GM18499 (cell line): ENCODE results near the gene TGFB3.

Experiments
- ATAC-seq: cut with Tn5 transposase; IDR thresholded peaks from one replicate; pipeline ENCODE4 v1.9.1; 2021; ENCODE audit warnings: moderate number of reproducible peaks; ENCODE audit not compliant: insufficient read depth, unreplicated experiment

The TGFB3 gene

DNA sequence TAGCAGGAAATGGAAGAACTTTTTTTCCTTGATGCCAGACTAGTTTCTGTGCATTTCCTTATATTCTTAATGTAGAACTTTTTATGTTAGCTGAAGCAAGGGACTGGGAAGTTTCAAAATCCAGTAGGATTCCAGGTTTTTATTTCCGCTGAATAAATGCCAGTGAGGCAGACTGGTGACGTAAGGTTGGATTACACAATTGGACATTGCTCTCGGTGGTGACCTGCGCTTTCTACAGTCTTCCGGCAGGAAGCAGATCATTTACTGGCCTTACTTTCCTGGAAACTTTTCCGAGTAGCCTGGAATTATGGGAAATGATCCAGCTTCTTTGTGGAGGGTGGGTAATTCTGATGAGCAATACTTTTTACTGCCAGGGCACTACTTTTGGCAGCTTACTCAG, 7.3 kb upstream of the TGFB3 start:
- ATAC-seq, result no peak

- ATAC-seq, result no peak
Measured at GRCh38 chr14:75987201-75987970, 5.6 kb upstream of the TGFB3 start.

- no peak for ATAC-seq
Measured at GRCh38 chr14:75986439-75986765, 4.6 kb upstream of the TGFB3 start.

GRCh38 chr14:75985618-75986438, 4.0 kb upstream of the TGFB3 start, which contains the start of gene IFT43:
Gene IFT43, plus strand, starts transcription at chr14:75985763. Its CDS starts 24 bp downstream, at chr14:75985787.
- no peak for ATAC-seq

DNA sequence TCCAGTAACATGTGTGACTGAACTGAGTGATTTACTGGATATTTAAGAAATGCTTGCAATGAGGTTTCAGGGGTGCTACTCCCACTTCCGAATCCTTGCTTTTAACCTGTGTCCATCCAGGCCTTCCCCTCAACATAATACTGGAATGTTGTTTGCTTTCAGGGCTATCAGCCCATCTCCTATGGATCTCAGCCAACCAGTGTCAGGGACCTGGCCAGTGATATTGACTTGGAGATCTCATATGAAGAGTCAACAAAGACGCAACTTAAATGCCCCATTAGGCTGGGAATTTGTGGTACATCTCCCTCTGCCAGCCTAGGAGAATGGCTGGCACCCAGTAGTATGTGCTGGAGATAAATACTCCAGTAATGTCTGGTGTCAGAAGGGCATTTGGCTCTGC, 2.9 kb upstream of the TGFB3 start:
- ATAC-seq, result no peak

- ATAC-seq, result no peak
Measured at GRCh38 chr14:75983019-75983358, 1.2 kb upstream of the TGFB3 start.

- no peak for ATAC-seq
Measured at GRCh38 chr14:75982266-75983018, 647 bp upstream of the TGFB3 start.

GRCh38 chr14:75980856-75981255, 939 bp downstream of the TGFB3 start:
- ATAC-seq, result no peak

GRCh38 chr14:75979648-75980565, 1.9 kb downstream of the TGFB3 start:
- ATAC-seq, result no peak

DNA sequence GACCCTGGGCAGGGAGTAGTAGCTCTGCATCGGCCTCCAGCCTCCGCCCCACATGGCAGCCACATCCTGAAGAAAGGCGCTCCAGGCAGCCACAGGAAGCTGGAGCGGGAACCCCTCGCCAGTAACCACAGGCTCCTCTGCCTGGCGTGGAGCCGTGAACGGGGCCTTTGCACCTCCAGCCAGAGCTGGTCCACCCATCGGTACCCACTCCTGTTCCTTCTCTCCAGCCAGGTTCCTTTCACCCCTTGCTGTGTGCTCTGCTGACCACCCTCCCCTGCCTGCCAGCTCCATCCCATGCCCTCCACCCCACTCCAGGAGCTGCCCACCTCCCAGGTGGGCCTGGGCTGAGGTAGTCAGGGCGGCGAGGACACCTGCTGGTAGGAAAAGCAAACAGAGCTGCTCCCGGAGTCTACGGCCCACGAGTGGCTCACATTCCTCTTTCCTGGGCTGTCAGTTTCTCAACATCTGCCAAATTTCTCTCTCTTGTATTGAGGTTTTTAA, 2.7 kb downstream of the TGFB3 start:
- no peak for ATAC-seq

- no peak for ATAC-seq
Measured at GRCh38 chr14:75978249-75978731, 3.5 kb downstream of the TGFB3 start.

GRCh38 chr14:75977582-75977943, 4.2 kb downstream of the TGFB3 start:
- ATAC-seq, result no peak

DNA sequence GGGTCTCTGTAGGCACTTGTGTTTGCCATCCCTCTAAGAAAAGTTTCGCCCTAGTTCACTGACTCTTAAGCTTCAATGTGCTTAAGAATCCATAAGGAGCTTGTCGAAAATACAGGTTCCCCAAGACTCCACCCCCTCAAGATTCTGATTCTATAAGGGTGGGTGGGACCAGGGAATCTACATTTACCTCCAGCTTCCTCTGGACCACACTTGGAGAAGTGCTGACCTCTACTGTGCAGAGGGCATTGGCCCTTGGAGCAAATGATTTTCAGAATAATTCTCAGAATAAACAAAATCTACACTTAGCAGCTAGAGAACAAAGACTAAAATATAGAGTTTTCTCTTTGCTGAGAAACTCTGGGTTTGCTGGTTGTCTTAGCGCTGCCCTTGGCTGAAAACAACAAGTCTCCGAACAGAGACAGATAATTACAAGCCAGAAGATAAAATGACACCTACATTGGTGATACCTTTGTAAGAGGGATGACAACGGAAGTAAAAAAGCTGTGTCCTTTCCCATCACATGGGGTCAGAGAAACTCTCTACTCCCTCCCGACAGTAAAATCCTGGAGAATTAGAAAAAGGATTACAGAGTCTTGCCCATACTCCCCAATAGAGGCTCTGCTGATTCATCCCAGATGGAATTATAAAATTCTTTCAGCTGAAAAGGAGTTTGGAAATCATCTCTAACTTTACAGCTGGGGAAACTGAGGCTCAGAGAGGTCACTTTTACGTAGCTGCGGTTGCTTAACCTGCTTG, 4.8 kb downstream of the TGFB3 start:
- no peak for ATAC-seq

GRCh38 chr14:75972801-75973421, 8.9 kb downstream of the TGFB3 start:
- ATAC-seq, result no peak

DNA sequence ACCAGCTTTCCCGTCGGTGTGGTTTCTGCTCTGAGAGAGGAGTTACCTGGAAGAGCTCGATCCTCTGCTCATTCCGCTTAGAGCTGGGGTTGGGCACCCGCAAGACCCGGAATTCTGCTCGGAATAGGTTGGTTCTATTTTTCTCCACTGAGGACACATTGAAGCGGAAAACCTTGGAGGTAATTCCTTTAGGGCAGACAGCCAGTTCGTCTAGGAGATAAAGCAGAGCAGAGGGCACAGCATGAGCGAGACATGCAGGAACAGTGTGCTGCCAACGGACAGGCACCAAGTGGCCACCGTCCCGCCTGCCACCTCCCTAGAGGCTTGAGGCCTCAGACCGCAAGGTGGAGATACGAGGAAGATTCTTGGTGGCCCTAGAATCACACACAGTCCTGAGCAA, 10.3 kb downstream of the TGFB3 start:
- ATAC-seq, result no peak

GRCh38 chr14:75970989-75971388, 10.8 kb downstream of the TGFB3 start:
- no peak for ATAC-seq

DNA sequence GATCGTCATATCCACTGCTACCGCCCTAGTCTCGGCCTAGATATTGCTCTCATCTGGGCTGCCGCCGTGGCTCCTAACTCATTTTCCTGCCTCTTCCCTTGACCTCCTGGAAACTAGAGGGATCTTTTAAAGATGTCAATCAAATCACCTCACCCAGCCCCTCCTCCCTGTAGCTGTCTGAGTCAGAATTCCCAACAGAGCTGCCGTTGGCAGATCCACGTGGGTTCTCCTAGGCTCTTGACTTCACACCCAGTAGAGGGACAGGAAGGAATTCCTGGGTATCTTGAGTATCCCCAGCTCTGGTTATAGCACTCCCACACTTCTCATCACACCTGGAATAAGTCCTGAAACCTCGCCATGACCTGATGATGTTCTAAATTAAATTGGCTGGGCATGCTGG, 11.9 kb downstream of the TGFB3 start:
- ATAC-seq, result no peak

DNA sequence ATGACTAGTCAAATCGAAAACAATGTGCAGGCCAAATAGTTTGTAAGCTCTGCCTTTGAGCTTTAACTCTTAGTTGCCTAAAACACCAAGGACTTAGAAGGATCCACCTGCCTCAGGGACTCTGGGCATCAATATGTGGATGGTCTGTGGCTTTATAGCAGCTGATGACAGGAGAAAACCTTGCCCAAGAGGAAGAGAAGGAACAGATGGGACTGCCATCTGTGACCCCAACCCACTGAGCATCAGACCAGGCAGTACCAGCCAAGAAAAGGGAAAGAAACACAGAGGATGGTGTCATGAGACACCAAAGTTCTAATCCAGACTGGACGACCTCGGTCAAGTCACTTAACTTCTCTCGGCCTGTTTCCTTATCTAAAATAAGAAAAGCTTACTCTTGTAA, 12.7 kb downstream of the TGFB3 start:
- no peak for ATAC-seq

GRCh38 chr14:75968456-75968855, 13.3 kb downstream of the TGFB3 start:
- no peak for ATAC-seq
